PFSK-1 (cell line): ENCODE results near the gene TXNIP.

Experiments used
- FOXP2 ChIP-seq: optimal IDR thresholded peaks from 2 replicates; pipeline ENCODE3; 2011; ENCODE audit warnings: borderline replicate concordance, control low read depth, inconsistent platforms; ENCODE audit not compliant: insufficient read depth; ENCODE audit errors: extremely low read length, extremely low read depth
- POLR2AphosphoS5 ChIP-seq: IDR thresholded peaks from 2 replicates; pipeline ENCODE4 v1.6.1; 2012; ENCODE audit warnings: low read depth, mild to moderate bottlenecking, control low read depth, low read length, moderate library complexity
- REST ChIP-seq, 2 experiments: IDR thresholded peaks; 2 replicates each; pipeline versions ENCODE4 v1.6.1 to v1.8.0; 2011 to 2012; ENCODE audit warnings: low read depth in 2 of 2, low read length in 2 of 2, control low read depth in 1 of 2, inconsistent platforms in 1 of 2, mild to moderate bottlenecking in 1 of 2, moderate library complexity in 1 of 2; ENCODE audit not compliant: insufficient read depth in 1 of 2
- SIN3A ChIP-seq: IDR thresholded peaks from 2 replicates; pipeline ENCODE4 v1.6.1; 2012; ENCODE audit warnings: mild to moderate bottlenecking, low read length, moderate library complexity, borderline replicate concordance; ENCODE audit not compliant: insufficient read depth
- TAF1 ChIP-seq: IDR thresholded peaks from 2 replicates; pipeline ENCODE4 v1.6.1; 2012; ENCODE audit warnings: low read length, control low read depth, borderline replicate concordance; ENCODE audit not compliant: insufficient read depth

The TXNIP gene

DNA sequence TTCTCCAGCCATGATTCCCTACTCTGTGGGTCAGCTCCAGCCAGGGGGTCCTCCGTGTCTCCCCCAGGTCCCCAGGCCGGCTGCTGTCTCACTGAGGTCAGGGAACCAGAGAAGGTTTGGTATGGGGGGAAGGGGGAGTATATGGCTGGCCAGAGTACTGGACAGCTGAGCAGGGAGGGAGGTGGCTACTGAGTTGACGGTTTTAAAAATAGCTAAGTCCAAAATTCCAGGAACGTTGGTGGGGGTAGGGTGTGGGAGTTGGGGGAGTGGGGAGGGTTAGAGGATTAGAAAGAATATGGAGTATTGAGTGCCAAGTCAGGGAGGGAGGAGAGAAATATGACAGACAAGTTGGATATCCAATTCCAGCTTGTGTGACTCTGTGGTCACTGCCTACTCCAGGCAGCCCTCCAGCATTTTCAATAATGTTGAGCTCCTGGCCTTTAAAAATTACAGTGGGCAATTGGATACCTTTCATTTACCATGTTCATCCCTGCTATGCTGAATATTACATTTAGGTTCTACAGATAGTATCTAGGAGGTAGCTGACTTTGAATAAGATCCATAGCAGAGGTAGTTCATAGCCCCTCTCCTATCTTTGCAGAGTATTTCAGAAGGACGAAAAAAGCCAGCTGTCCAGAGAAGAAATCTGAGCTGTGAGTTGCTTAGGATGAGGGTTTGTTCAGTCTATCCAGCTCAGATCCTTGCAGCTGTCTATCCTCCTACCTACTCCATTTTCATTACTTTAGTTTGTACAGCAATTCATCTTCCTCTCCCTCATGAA is 25.4 kb upstream of the TXNIP start, which contains the start of gene HJV:
Gene HJV, minus strand, starts transcription at position 114 of the 781 bp plus-strand sequence. CDS start 1,504 bp downstream, outside the sequence.
- TF ChIP-seq FOXP2 (no peak), TAF1 (no peak), POLR2AphosphoS5 (no peak), SIN3A (no peak), REST (IDR thresholded peaks at IDR 0.05; ENCODE audit: insufficient read depth in 1 of 2, low read depth in 2 of 2, low read length in 2 of 2) (no peak)

DNA sequence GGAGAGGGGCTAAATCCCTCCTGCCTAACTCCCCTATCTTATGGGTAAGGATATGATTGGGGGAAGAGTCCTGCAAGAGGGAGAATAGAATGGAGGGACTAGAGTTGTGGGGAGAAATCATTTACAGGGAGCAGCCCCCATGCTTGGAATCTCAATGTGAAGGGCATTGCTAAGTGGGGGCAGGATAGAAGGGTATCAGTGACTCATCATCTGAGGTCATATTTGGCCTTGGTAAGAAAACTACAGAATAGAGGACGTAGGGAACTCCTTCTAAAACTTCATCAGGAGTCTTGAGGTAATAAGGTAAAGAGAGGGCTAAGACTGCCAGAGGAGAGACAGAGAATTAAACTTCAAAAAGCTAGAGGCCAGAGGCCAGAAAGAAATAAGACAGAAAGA is 24.7 kb upstream of the TXNIP start:
- no peak for TF ChIP-seq POLR2AphosphoS5
- TF ChIP-seq REST (IDR thresholded peaks at IDR 0.05; ENCODE audit: insufficient read depth in 1 of 2, low read depth in 2 of 2, low read length in 2 of 2), result no peak
- no peak for TF ChIP-seq SIN3A
- no peak for TF ChIP-seq TAF1
- no peak for TF ChIP-seq FOXP2

GRCh38 chr1:146020058-146021049 is 24.0 kb upstream of the TXNIP start:
- TF ChIP-seq REST (IDR thresholded peaks at IDR 0.05; ENCODE audit: insufficient read depth in 1 of 2, low read depth in 2 of 2, low read length in 2 of 2) (no peak), FOXP2 (no peak), SIN3A (no peak), TAF1 (no peak), POLR2AphosphoS5 (no peak)

DNA sequence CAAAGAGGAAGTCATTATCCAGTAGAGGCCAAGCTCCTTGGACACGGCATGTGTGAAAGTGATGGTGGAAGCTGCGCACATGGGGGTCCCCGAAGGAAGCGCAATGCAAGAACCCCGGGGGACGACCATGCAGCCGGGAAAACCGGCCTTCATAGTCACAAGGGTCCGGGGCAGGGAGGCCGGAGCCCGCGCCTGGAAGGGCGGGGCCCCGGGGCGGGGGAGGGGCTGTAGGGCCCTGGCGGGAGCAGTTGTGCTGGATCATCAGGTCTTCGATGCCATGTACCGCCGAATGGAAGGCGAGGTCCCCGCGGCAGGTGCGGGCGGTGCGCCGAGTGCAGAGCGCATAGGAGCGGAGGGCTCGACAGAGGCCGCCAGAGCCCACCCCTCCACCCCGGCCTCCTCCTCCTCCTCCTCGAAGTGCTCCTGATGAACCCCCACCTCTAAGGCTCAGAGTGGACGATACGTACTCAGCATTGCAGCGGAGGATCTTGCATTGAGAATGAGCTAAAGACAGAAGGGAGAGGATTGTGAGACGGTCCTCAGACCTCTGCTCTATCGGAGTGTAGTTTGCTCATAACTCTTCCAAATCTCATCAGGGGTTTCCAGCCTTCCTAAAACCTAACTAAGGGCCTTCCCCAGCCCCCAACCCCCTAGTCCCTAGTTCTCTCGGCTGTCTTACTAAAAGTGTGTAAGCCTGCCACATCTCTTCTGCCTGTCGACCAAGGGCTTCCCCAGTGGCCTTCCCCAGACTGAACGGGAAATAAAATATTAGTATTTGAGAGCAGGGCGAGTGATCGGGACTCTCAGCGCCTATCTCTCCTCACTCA is 23.1 kb upstream of the TXNIP start:
- no peak for TF ChIP-seq TAF1
- no peak for TF ChIP-seq FOXP2
- no peak for TF ChIP-seq SIN3A
- TF ChIP-seq REST (IDR thresholded peaks at IDR 0.05; ENCODE audit: insufficient read depth in 1 of 2, low read depth in 2 of 2, low read length in 2 of 2), result no peak
- no peak for TF ChIP-seq POLR2AphosphoS5
